Stimulated activated CD8-positive, alpha-beta memory T cell treated with anti-CD3 and anti-CD28 coated beads, Interleukin-15, amount 100 ng/mL, for 4 hours (primary cell): ENCODE data around the gene STAB1.

Source experiments
- DNase-seq, 2 donors: peaks; one replicate each; pipeline ENCODE4 v3.0.0-alpha.2; 2020; ENCODE audit warnings: low read depth in 2 of 2

STAB1 gene

DNA sequence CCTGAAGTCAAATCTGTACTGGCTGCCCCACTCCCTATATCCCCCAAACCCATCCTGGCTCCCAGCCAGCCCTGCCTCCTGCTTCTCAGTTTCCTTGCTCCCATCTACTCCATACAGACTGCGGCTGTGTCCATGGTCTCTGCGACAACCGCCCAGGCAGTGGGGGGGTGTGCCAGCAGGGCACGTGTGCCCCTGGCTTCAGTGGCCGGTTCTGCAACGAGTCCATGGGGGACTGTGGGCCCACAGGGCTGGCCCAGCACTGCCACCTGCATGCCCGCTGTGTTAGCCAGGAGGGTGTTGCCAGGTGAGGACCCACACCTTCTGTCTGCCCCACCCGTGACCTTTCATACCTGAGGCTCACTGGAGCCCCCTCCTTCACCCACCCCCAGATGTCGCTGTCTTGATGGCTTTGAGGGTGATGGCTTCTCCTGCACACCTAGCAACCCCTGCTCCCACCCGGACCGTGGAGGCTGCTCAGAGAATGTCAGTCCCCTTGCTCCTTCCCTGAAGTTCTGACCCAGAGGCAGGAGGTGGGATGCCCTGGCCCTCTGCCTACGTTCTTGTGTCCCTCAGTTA is 14.7 kb downstream of the STAB1 start:
- no peak for DNase-seq

DNA sequence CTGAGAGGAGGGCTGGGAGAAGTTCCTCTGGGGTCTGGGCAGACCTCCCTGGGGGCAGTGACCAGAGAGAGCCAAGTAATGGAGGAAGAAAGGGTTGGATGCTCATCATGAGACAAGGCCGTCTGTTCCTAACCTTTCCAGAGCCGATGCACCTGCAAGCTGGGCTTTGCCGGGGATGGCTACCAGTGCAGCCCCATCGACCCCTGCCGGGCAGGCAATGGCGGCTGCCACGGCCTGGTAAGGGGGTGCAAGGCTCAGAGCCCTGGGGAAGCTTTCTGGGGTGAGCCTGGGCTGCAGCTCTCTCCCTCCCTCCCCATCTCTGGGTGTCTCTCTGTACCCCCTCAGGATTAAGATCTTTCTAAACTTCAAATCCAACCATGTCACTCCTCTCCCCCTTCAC is 16.4 kb downstream of the STAB1 start:
- DNase-seq = no peak

- DNase-seq = no peak
Observed at GRCh38 chr3:52512105-52512504, 17.0 kb downstream of the STAB1 start.

- DNase-seq = no peak
Observed at GRCh38 chr3:52512727-52513126, 17.6 kb downstream of the STAB1 start.

DNA sequence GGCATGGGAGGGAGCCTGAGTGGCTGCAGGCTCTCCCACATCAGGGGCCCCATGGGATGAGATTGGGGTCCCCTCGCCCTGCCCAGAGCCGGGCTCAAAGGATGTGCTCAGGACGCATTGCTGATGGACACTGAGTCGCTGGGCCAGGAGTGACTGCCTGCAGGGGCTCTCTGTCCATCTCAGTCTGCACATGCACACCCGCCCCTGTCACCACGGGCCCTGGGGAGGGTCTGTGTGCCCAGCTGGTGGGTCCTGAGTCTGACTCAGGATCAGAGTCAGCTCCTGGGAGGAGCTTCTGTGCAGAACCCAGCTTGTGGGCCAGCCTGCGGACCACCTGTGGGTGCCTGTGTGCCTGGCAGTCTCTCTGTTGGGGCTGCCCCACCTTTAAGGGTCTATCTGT is 18.1 kb downstream of the STAB1 start:
- no peak for DNase-seq

DNA sequence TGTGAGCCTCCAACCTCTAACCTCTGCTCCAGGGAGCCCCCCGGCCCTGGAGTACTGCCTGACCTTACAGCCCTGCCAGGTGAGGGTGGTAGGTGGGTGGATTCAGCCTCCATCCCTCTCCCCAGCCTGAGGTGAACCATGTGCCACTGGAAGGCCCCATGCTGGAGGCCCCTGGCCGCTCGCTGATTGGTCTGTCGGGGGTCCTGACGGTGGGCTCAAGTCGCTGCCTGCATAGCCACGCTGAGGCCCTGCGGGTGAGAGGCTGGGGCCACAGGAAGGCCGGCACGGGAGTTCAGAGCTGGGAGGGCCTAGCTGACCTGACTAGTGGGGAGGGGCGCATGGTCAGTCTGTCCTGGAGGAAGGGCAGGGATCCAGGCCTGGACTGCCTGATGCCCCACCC is 19.4 kb downstream of the STAB1 start:
- DNase-seq = no peak

- no peak for DNase-seq
Observed at GRCh38 chr3:52515192-52515591, 20.1 kb downstream of the STAB1 start.

- DNase-seq = no peak
Observed at GRCh38 chr3:52516509-52517195, 21.5 kb downstream of the STAB1 start.

DNA sequence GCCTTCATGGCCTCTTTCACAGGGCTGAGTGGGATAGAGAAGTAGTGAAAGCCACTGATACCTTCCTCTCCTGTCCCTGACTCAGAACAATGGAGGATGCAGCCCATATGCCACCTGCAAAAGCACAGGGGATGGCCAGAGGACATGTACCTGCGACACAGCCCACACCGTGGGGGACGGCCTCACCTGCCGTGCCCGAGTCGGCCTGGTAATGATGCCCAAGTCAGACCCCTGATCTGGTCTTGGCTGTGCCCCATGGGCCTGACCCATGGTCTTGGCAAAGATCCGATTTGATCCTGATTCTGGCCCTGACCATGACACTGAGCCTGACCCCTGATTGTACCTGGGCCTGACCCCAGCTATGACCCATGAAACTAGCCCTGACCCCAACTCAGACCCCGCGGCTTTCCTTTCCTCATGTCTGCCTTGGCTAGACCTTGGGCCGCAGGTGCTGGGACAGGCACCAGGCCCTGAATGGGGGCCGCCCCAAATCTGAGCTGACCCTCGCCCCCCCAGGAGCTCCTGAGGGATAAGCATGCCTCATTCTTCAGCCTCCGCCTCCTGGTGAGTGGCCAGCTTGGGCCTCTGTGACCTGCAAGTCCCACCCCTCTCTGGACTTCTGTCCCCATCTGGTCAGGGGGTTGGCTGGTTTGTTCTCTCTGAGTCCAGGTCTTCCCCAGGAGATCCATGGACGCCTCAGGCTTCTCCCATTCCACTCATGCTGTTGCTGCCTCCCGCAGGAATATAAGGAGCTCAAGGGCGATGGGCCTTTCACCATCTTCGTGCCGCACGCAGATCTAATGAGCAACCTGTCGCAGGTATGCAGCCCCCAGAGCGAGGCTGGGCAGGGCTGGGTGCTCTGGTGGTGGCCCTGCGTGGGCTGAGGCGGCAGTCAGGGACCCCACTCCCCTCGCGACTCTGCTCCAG is 22.9 kb downstream of the STAB1 start:
- no peak for DNase-seq

DNA sequence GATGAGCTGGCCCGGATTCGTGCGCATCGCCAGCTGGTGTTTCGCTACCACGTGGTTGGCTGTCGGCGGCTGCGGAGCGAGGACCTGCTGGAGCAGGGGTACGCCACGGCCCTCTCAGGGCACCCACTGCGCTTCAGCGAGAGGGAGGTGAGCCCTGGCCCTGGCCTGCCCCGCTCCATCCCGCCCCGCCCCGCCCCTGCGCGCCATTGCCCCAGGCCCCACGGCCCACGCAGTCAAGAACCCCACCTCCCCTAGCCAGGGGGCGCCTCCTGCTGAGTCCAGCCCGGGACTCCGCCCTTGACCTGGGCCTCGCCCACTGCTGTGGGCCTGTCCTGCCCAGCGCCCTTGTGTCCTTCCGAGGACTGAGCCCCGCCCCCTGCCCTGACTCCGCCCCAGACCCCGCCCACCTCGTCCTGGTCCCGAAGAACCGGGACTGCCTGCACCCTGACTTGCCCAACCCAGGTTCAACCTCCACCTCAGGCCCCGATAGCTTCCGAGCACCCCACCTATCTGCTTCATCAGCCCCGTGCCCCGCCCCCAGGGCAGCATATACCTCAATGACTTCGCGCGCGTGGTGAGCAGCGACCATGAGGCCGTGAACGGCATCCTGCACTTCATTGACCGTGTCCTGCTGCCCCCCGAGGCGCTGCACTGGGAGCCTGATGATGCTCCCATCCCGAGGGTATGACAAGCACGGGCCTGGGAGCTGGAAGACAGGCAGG is 23.7 kb downstream of the STAB1 start:
- no peak for DNase-seq

DNA sequence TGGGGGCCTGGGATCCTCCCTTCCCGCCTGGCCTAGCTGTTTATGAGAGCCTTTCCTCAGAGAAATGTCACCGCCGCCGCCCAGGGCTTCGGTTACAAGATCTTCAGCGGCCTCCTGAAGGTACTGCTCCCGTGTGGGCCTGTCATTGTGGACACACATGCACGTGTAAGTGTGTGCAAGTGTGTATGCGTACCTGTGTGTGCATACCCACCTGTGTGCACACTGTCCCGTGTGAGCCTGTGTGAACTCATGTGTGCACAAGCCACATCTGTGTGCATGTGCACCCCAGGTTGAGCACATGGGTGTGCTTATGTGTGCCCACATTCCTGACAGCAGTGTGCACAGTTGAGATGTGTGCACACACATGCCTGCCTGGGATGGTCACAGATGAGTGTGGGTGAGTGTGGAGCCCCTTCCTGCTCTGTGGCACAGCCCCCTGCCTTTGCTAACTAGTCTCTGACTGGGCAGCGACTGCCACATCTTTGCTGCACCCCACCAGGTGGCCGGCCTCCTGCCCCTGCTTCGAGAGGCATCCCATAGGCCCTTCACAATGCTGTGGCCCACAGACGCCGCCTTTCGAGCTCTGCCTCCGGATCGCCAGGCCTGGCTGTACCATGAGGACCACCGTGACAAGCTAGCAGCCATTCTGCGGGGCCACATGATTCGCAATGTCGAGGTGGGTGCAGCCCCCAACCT is 24.5 kb downstream of the STAB1 start:
- DNase-seq = no peak

DNA sequence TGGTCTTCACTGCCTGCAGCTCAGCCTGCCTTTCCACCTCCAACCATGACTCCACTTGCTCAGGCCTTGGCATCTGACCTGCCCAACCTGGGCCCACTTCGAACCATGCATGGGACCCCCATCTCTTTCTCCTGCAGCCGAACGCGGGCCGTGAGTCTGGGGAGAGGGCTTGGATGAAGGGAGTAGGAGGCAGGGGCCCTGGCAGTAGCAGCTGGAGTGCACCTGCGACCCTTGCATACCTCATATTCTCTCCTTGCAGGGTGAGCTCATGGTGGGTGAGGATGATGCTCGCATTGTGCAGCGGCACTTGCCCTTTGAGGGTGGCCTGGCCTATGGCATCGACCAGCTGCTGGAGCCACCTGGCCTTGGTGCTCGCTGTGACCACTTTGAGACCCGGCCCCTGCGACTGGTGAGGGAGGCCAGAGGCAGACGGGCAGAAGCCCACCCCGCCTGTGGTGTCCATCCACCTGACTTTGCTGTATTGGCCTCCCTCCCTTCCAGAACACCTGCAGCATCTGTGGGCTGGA is 25.1 kb downstream of the STAB1 start:
- DNase-seq = no peak

GRCh38 chr3:52520716-52521487 is 25.8 kb downstream of the STAB1 start:
- DNase-seq = no peak

DNA sequence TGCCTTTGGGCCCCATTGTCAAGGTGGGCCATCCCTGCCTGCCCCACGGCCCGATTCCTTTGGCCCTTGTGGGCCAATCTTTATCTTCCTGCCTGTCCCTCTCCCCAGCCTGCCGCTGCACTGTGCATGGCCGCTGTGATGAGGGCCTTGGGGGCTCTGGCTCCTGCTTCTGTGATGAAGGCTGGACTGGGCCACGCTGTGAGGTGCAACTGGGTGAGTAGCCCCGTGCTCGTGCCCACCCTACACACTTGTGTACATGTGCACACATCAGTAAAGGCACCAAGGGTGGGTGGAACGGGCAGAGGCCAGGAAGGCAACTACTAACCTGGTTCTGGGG is 26.3 kb downstream of the STAB1 start:
- DNase-seq = no peak

GRCh38 chr3:52521881-52522650 is 26.9 kb downstream of the STAB1 start:
- DNase-seq = no peak

GRCh38 chr3:52522651-52523251 is 27.6 kb downstream of the STAB1 start:
- DNase-seq = no peak

GRCh38 chr3:52523386-52524257 is 28.5 kb downstream of the STAB1 start:
- no peak for DNase-seq

- no peak for DNase-seq
Observed at GRCh38 chr3:52524258-52524751, 29.2 kb downstream of the STAB1 start.
